GM18499 (cell line): ENCODE data around the gene EIF1AD.

Experiments used
- ATAC-seq: cut with Tn5 transposase; IDR thresholded peaks from one replicate; pipeline ENCODE4 v1.9.1; 2021; ENCODE audit warnings: moderate number of reproducible peaks; ENCODE audit not compliant: insufficient read depth, unreplicated experiment

EIF1AD gene

DNA sequence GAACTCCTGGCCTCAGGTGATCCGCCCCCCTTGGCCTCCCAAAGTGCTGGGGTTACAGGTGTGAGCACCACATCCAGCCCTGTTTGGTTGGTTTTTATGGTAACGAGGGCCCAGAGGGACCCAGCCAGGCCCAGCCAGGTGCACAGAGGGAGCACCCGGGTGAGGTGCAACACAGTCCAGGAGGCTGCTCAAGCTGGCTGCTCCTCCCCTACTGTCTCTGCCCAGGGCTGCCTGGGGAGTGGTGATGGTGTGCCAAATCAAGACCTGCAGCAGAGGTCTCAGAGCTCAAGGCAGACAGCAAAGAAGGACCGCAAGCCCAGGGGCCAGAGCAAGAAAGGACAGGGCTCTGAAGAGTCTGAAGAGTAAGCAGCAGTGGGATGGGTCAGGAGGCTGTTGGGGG lies 55.3 kb downstream of the EIF1AD start:
- no peak for ATAC-seq
